Heart left ventricle (tissue), 13 donors: ENCODE results near the gene MYOZ2.

Experiments
- CTCF ChIP-seq, 12 donors: fragments of 200-600 bp; sonication (generic) in 4 of 12; IDR thresholded peaks; one replicate each; pipeline versions ENCODE4 v1.5.0 to v1.8.0; 2018 to 2022; ENCODE audit warnings: antibody characterized with exemption in 12 of 12, mild to moderate bottlenecking in 5 of 12
- POLR2A ChIP-seq, 2 donors: fragments of 450-650 bp; IDR thresholded peaks; one replicate each; pipeline ENCODE4 v1.6.1; 2017; ENCODE audit warnings: antibody characterized with exemption in 2 of 2, mild to moderate bottlenecking in 2 of 2, moderate library complexity in 2 of 2
- donor health status: ischemic (EF 13 %, LVEDD 7.1; RV severe dilation, severe dysfunction).
- donor health status: DM: no; HTN: yes; CAD: no.
- donor health status: DM: no; HTN: no; CAD: no.
- donor health status: ischemic (EF 25% LVEDD 6.9; RV normal size, moderate dysfunction).
- donor health status: ischemic (EF 25% LVEDD 5.7; RV mildly dilated, moderate dysfunction).
- donor health status: ischemic (EF 35%, LVEDD 5.7; RV mildly dilated, moderate dysfunction).
- donor health status: nonischemic (EF 11% LVEDD 7.7; RV severe dilation, severe dysfunction).
- donor health status: DM: yes; HTN: yes; CAD: no.
- donor health status: PGD.
- donor health status: ischemic (EF 29% LVEDD 5.4; RV normal size, mild dysfunction).
- donor health status: nonischemic (EF 23%, LVEDD 6.1; RV moderate dilation, normal function).

- no peak for TF ChIP-seq CTCF (IDR thresholded peaks at IDR 0.05)
- TF ChIP-seq POLR2A (IDR thresholded peaks at IDR 0.05): peak in 1 of 2 donors; percentile 84
Observed at GRCh38 chr4:119135721-119136121, at the start of gene MYOZ2.
